ENCODE data around the gene ACSL5. TPM values are rescaled to one million over a fixed set of nuclear protein-coding genes. Genes with fewer than 3 reads are reported as not detected.

Gene ACSL5
- total RNA-seq, 2 donors from 2014 or later, result 14.5 to 19.7 TPM

DNA sequence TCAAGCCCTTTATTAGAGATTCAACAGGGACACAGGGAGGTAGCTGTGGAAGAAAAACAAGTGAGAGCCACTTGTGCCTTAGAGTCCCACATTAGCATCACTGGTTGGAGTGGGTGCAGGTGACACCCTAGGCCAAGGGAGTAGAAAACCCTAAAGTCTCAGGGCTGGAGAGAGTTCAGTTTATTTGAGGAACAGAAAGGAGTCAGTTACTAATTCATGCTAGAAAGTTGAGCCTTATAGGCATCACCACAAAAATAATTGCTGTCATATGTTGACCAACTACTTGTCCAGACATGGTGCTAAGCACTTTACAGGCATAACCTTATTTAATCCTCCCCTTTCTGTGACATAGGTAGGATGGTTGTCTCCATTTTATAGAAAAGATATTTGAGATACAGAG lies 20.9 kb upstream of the ACSL5 start:
- H3K4me1 ChIP-seq (replicated peaks), result no peaks in the 10 kb centered on the region
- no peak for TF ChIP-seq POLR2A (IDR thresholded peaks at IDR 0.05)
- no peak for TF ChIP-seq CTCF (IDR thresholded peaks at IDR 0.05)
- TF ChIP-seq POLR2AphosphoS5 (IDR thresholded peaks at IDR 0.05), result no peak
- H3K9me3 ChIP-seq, result no peaks in the 10 kb centered on the region
- no peak overlapping the region for H3K27ac ChIP-seq
- H3K27me3 ChIP-seq (replicated peaks; ENCODE audit: insufficient read depth), result no peaks in the 10 kb centered on the region
- DNase-seq (ENCODE audit: low spot score), result no peak
- H3K4me3 ChIP-seq, result no peak overlapping the region
- no peaks in the 10 kb centered on the region for H3K36me3 ChIP-seq
- intact Hi-C loops (cut with DNase I), result no loop called here

DNA sequence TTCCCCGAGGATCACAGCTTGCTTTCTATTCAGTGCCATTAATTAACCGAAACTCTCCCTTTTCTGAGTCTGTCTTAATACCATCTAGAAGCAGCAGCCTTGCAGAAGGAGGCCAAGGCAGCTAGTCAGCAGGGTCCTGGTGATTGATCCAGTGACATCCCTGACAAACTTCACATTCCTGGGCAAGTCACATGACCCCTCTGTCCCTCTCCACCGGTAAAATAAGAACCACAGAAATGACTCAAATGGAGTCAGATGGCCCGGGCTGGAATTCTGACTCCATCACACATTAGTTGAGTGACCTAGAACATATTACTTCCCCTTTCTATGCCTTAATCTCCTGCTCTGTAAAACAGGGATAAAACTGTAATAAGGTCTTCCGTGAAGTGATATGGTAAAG lies 17.2 kb upstream of the ACSL5 start:
- H3K4me3 ChIP-seq, result no peak overlapping the region
- no peaks in the 10 kb centered on the region for H3K9me3 ChIP-seq
- H3K4me1 ChIP-seq (replicated peaks), result peaks cover 10% of the 10 kb centered on the region
- H3K27me3 ChIP-seq (replicated peaks; ENCODE audit: insufficient read depth), result no peaks in the 10 kb centered on the region
- 84% methylated on average over 5 of the region's 5 CpGs for WGBS
- intact Hi-C loops (cut with DNase I), result no loop called here
- H3K27ac ChIP-seq, result no peak overlapping the region
- no peak for DNase-seq (ENCODE audit: low spot score)
- H3K36me3 ChIP-seq, result no peaks in the 10 kb centered on the region
- TF ChIP-seq CTCF (IDR thresholded peaks at IDR 0.05) (no peak), POLR2A (IDR thresholded peaks at IDR 0.05) (no peak), POLR2AphosphoS5 (IDR thresholded peaks at IDR 0.05) (no peak)

GRCh38 chr10:112359606-112360307 lies 14.2 kb upstream of the ACSL5 start:
- Histone ChIP-seq H3K4me3 (no peak overlapping the region), H3K36me3 (no peaks in the 10 kb centered on the region), H3K9me3 (no peaks in the 10 kb centered on the region), H3K4me1 (replicated peaks) (peaks cover 16% of the 10 kb centered on the region), H3K27me3 (replicated peaks; ENCODE audit: insufficient read depth) (no peaks in the 10 kb centered on the region), H3K27ac (peak overlapping the region; percentile 52 to 66)
- intact Hi-C loops (cut with DNase I), result no loop called here
- TF ChIP-seq POLR2A (IDR thresholded peaks at IDR 0.05), result no peak
- TF ChIP-seq POLR2AphosphoS5 (IDR thresholded peaks at IDR 0.05), result no peak
- no peak for TF ChIP-seq CTCF (IDR thresholded peaks at IDR 0.05)
- 86% methylated on average over 8 of the region's 8 CpGs for WGBS
- no peak for DNase-seq (ENCODE audit: low spot score)

DNA sequence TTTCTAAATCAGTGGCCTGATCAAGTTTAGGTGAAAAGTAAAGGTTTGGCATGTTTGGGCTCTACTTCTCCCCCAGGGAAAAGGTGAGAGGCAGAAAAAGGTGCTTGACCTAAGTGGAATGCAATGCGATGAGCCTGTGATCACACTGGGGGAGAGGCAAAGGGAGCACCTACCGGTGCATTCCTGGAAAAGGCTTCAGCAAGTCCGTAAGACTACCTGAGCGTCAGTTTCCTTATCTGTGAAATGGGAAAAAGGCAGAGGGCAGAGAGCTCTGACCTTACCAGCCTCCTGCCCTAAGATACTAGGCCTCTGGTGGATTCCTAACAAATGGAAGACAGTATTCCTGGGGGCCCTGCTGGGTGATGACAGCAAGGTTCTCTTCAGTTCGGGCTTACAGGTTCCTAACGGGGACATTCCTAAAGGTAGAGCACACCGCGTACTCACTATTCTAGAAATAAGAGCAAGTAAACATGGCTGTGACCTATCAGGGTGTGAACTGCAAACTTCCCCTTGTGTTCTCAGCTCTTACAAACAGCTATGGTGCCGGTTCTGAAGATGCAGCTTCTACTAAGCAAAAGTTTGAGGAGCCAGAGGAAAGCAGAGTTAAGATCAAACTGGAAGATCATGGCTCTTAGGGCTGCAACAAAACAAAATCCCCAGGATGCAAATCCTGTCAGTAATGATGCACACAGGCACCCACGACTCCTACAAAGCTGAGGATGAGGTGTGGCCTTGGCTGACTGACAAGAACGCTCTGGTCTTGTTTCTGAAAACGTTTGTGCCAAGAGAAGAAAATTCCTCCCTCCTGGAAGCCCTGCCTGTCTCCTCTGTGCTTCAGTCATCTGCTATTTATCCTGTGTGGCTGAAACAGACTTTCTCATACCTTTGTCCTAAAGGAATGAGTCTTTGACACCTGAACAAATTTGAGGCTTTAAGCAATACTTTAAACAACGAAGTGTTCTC lies 13.3 kb upstream of the ACSL5 start:
- 48% methylated on average over 13 of the region's 13 CpGs for WGBS
- H3K9me3 ChIP-seq, result no peaks in the 10 kb centered on the region
- peak; percentile 88 for DNase-seq (ENCODE audit: low spot score)
- peak; percentile 59 for TF ChIP-seq POLR2AphosphoS5 (IDR thresholded peaks at IDR 0.05)
- TF ChIP-seq POLR2A (IDR thresholded peaks at IDR 0.05), result no peak
- H3K36me3 ChIP-seq, result no peaks in the 10 kb centered on the region
- intact Hi-C loops (cut with DNase I), result no loop called here
- peak overlapping the region; percentile 52 to 66 for H3K27ac ChIP-seq
- H3K4me3 ChIP-seq, result no peak overlapping the region
- peaks cover 16% of the 10 kb centered on the region for H3K4me1 ChIP-seq (replicated peaks)
- H3K27me3 ChIP-seq (replicated peaks; ENCODE audit: insufficient read depth), result no peaks in the 10 kb centered on the region

GRCh38 chr10:112361951-112362751 lies 11.8 kb upstream of the ACSL5 start:
- no peaks in the 10 kb centered on the region for H3K9me3 ChIP-seq
- TF ChIP-seq POLR2A (IDR thresholded peaks at IDR 0.05) (no peak), CTCF (IDR thresholded peaks at IDR 0.05) (peak in 2 of 4 experiments; percentile 22 to 34), POLR2AphosphoS5 (IDR thresholded peaks at IDR 0.05) (peak; percentile 76)
- no peaks in the 10 kb centered on the region for H3K36me3 ChIP-seq
- no peaks in the 10 kb centered on the region for H3K27me3 ChIP-seq (replicated peaks; ENCODE audit: insufficient read depth)
- no peak overlapping the region for H3K4me3 ChIP-seq
- peaks cover 16% of the 10 kb centered on the region for H3K4me1 ChIP-seq (replicated peaks)
- H3K27ac ChIP-seq, result peak overlapping the region; percentile 52 to 66
- WGBS, result 17% methylated on average over 6 of the region's 6 CpGs
- DNase-seq (ENCODE audit: low spot score), result peak; percentile 76
- intact Hi-C loops (cut with DNase I), result no loop called here

Measured in prostate gland (tissue), 2 donors.